ENCODE results near the gene GALK1. TPM values are rescaled to one million over a fixed set of nuclear protein-coding genes. Genes with fewer than 3 reads are reported as not detected.
A peak's percentile ranks its signal among the peaks of the same experiment; 100 is the strongest.

The GALK1 gene
- total RNA-seq, 2 experiments from 2014 or later, result 40.0 to 40.6 TPM

- no peak for DNase-seq
- ChIA-PET POLR2A (no interaction called here), CTCF (no interaction called here)
- Mint-ChIP-seq H3K27me3 (peaks cover 22% of the 10 kb centered on the region), H3K9me3 (no peaks in the 10 kb centered on the region), H3K36me3 (ENCODE audit: low read depth) (no peaks in the 10 kb centered on the region), H3K4me1 (peaks cover 2% of the 10 kb centered on the region), H3K27ac (no peak overlapping the region), H3K4me3 (no peak overlapping the region)
These were observed 41.6 kb downstream of the GALK1 start for GRCh38 chr17:75723171-75723930.

- H3K36me3 Mint-ChIP-seq (ENCODE audit: low read depth), result no peaks in the 10 kb centered on the region
- no peaks in the 10 kb centered on the region for H3K9me3 Mint-ChIP-seq
- ChIA-PET POLR2A (no interaction called here), CTCF (interaction anchor here (2.3 kb wide), 1 partner anchor 25 kb away, joined by 6 read pairs; no protein-coding TSS in a partner anchor)
- H3K4me3 Mint-ChIP-seq, result no peak overlapping the region
- H3K4me1 Mint-ChIP-seq, result peaks cover 2% of the 10 kb centered on the region
- H3K27ac Mint-ChIP-seq, result no peak overlapping the region
- DNase-seq, result no peak
- peaks cover 22% of the 10 kb centered on the region for H3K27me3 Mint-ChIP-seq
These were observed 42.4 kb downstream of the GALK1 start for GRCh38 chr17:75722542-75723095.

GRCh38 chr17:75722076-75722475 is 42.9 kb downstream of the GALK1 start:
- Mint-ChIP-seq H3K27ac (no peak overlapping the region), H3K36me3 (ENCODE audit: low read depth) (no peaks in the 10 kb centered on the region), H3K27me3 (peaks cover 24% of the 10 kb centered on the region), H3K9me3 (no peaks in the 10 kb centered on the region), H3K4me3 (no peak overlapping the region), H3K4me1 (peaks cover 2% of the 10 kb centered on the region)
- CTCF ChIA-PET, result interaction anchor here (1.1 to 2.3 kb wide), 2 partner anchors 26 to 27 kb away, joined by 3 to 6 read pairs; no protein-coding TSS in a partner anchor
- DNase-seq, result no peak
- POLR2A ChIA-PET, result no interaction called here

GRCh38 chr17:75721463-75722011 is 43.5 kb downstream of the GALK1 start:
- Mint-ChIP-seq H3K36me3 (ENCODE audit: low read depth) (no peaks in the 10 kb centered on the region), H3K4me1 (peaks cover 2% of the 10 kb centered on the region), H3K4me3 (no peak overlapping the region), H3K27me3 (peaks cover 24% of the 10 kb centered on the region), H3K27ac (no peak overlapping the region), H3K9me3 (no peaks in the 10 kb centered on the region)
- DNase-seq, result no peak
- ChIA-PET CTCF (interaction anchor here (1.1 to 2.3 kb wide), 3 partner anchors 26 to 32 kb away, joined by 3 to 9 read pairs (median 6); no protein-coding TSS in a partner anchor), POLR2A (interaction anchor here (1.0 kb wide), 1 partner anchor 8 kb away, joined by 3 read pairs; no protein-coding TSS in a partner anchor)

- DNase-seq, result peak; percentile 64
- H3K4me1 Mint-ChIP-seq, result peaks cover 2% of the 10 kb centered on the region
- no peak within 1 kb of the TSS for H3K27ac Mint-ChIP-seq
- H3K4me3 Mint-ChIP-seq, result peak within 1 kb of the TSS; percentile 54
- CTCF ChIA-PET, result interaction anchor here (0.6 to 2.3 kb wide), 6 partner anchors 24 to 99 kb away, joined by 3 to 9 read pairs (median 4); no protein-coding TSS in a partner anchor
- H3K27me3 Mint-ChIP-seq, result peaks cover 24% of the 10 kb centered on the region
- no peaks in the 10 kb centered on the region for H3K9me3 Mint-ChIP-seq
- POLR2A ChIA-PET, result interaction anchor here (0.9 to 1.9 kb wide), 4 partner anchors 9 to 39 kb away, joined by 3 to 5 read pairs (median 4); no protein-coding TSS in a partner anchor
- H3K36me3 Mint-ChIP-seq (ENCODE audit: low read depth), result no peaks in the 10 kb centered on the region
These were observed 44.1 kb downstream of the GALK1 start, which contains the start of gene ITGB4 for GRCh38 chr17:75720656-75721462. TSS of gene ITGB4 (plus strand) at chr17:75721459. CDS start at chr17:75724704, 3,245 bp downstream.

- CTCF ChIA-PET, result interaction anchor here (0.8 to 1.9 kb wide), 3 partner anchors 28 to 87 kb away, joined by 4 to 7 read pairs (median 5); partner anchors contain the start of gene SMIM5
- no peak overlapping the region for H3K4me3 Mint-ChIP-seq
- no peak for DNase-seq
- POLR2A ChIA-PET, result interaction anchor here (1.0 to 1.9 kb wide), 2 partner anchors 18 to 34 kb away, joined by 5 read pairs; no protein-coding TSS in a partner anchor
- no peaks in the 10 kb centered on the region for H3K36me3 Mint-ChIP-seq (ENCODE audit: low read depth)
- H3K9me3 Mint-ChIP-seq, result no peaks in the 10 kb centered on the region
- peaks cover 24% of the 10 kb centered on the region for H3K27me3 Mint-ChIP-seq
- peaks cover 2% of the 10 kb centered on the region for H3K4me1 Mint-ChIP-seq
- H3K27ac Mint-ChIP-seq, result no peak overlapping the region
These were observed 45.3 kb downstream of the GALK1 start for GRCh38 chr17:75719732-75720131.

GRCh38 chr17:75712446-75712845 is 52.5 kb downstream of the GALK1 start:
- no peaks in the 10 kb centered on the region for H3K4me1 Mint-ChIP-seq
- no peak overlapping the region for H3K27ac Mint-ChIP-seq
- peaks cover 7% of the 10 kb centered on the region for H3K27me3 Mint-ChIP-seq
- H3K9me3 Mint-ChIP-seq, result no peaks in the 10 kb centered on the region
- no peak for DNase-seq
- H3K4me3 Mint-ChIP-seq, result no peak overlapping the region
- POLR2A ChIA-PET, result no interaction called here
- H3K36me3 Mint-ChIP-seq (ENCODE audit: low read depth), result peaks cover 10% of the 10 kb centered on the region
- CTCF ChIA-PET, result interaction anchor here (1.3 to 2.4 kb wide), 3 partner anchors 37 to 79 kb away, joined by 3 to 6 read pairs (median 5); partner anchors contain the start of gene SMIM5

Other genes starting within 250 kb of the GALK1 start
- gene CASKIN2, start 249.7 kb downstream of the GALK1 start, total RNA-seq, result 1 to 10 TPM; 1.5 to 1.9 TPM
- gene TSEN54, start 248.7 kb downstream of the GALK1 start, total RNA-seq, result 10 to 100 TPM; 55.6 to 60.5 TPM
- gene LLGL2, start 239.5 kb downstream of the GALK1 start, total RNA-seq, result 10 to 100 TPM; 25.9 to 27.8 TPM
- 10 to 100 TPM; 11.3 to 13.7 TPM for gene MYO15B, start 177.4 kb downstream of the GALK1 start, total RNA-seq
- not detected for gene SMIM5, start 131.8 kb downstream of the GALK1 start, total RNA-seq
- gene RECQL5, start 98.0 kb downstream of the GALK1 start, total RNA-seq, result 10 to 100 TPM; 38.3 TPM
- 10 to 100 TPM; 87.2 to 89.6 TPM for gene SAP30BP, start 97.9 kb downstream of the GALK1 start, total RNA-seq
- under 1 TPM; 0.43 to 0.68 TPM for gene ITGB4, start 43.7 kb downstream of the GALK1 start, total RNA-seq
- gene UNK, start 19.6 kb upstream of the GALK1 start, total RNA-seq, result 10 to 100 TPM; 26.1 TPM
- gene UNC13D, start 79.2 kb upstream of the GALK1 start, total RNA-seq, result 100 to 1,000 TPM; 179 to 190 TPM
- gene WBP2, start 90.1 kb upstream of the GALK1 start, total RNA-seq, result 100 to 1,000 TPM; 107 to 114 TPM
- gene TRIM47, start 113.4 kb upstream of the GALK1 start, total RNA-seq, result 10 to 100 TPM; 31.9 to 33.8 TPM
- 10 to 100 TPM; 24.9 to 26.1 TPM for gene TRIM65, start 131.8 kb upstream of the GALK1 start, total RNA-seq
- 10 to 100 TPM; 79.9 to 85.0 TPM for gene MRPL38, start 139.7 kb upstream of the GALK1 start, total RNA-seq
- 10 to 100 TPM; 19.8 to 21.1 TPM for gene FBF1, start 175.8 kb upstream of the GALK1 start, total RNA-seq
- 10 to 100 TPM; 28.0 to 29.8 TPM for gene ACOX1, start 214.0 kb upstream of the GALK1 start, total RNA-seq
- gene TEN1, start 214.0 kb upstream of the GALK1 start, total RNA-seq, result 10 to 100 TPM; 13.5 to 16.3 TPM
- gene CDK3, start 235.7 kb upstream of the GALK1 start, total RNA-seq, result 1 to 10 TPM; 5.2 to 5.6 TPM